Large intestine (tissue), 3 donors: Measurements from ENCODE around the gene CAMKK1. TPM values are rescaled to one million over a fixed set of nuclear protein-coding genes. Genes with fewer than 3 reads are reported as not detected.

Experiments
- DNase-seq, 2 donors: peaks; one replicate each; pipeline versions ENCODE4 v3.0.0 to v3.0.0-alpha.2; 2013
- H3K27ac ChIP-seq: one replicate; pipeline ENCODE4 v1.5.1; 2013; ENCODE audit warnings: low read length
- H3K27me3 ChIP-seq: 2 replicates; pipeline ENCODE4 v1.6.1; 2013; ENCODE audit warnings: low read length; ENCODE audit not compliant: control insufficient read depth, insufficient read depth
- H3K36me3 ChIP-seq: 2 replicates; pipeline ENCODE4 v1.6.1; 2013; ENCODE audit warnings: low read length; ENCODE audit not compliant: control insufficient read depth, insufficient read depth
- H3K4me1 ChIP-seq: one replicate; pipeline ENCODE4 v1.6.1; 2013; ENCODE audit warnings: low read length; ENCODE audit not compliant: control insufficient read depth, insufficient read depth
- H3K4me3 ChIP-seq: one replicate; pipeline ENCODE4 v1.5.1; 2013; ENCODE audit warnings: low read length
- H3K9me3 ChIP-seq: one replicate; pipeline ENCODE4 v1.6.1; 2013; ENCODE audit warnings: mild to moderate bottlenecking, low read depth, low read length, moderate library complexity; ENCODE audit not compliant: control insufficient read depth
- WGBS: methylation state at CpG from one replicate; pipeline ENCODE4 v1.1.5; 2013; ENCODE audit warnings: low lambda C conversion rate; ENCODE audit not compliant: insufficient coverage; 5-methylcytosine and 5-hydroxymethylcytosine counted together
- polyA plus RNA-seq: library from polyadenylated mRNA; unstranded; fragments of 120-200 nt; gene quantifications from one replicate; pipeline ENCODE4 v1.2.1, GENCODE V29; 2013

CAMKK1 gene
- polyA plus RNA-seq, 1 donor, result 15.4 TPM

DNA sequence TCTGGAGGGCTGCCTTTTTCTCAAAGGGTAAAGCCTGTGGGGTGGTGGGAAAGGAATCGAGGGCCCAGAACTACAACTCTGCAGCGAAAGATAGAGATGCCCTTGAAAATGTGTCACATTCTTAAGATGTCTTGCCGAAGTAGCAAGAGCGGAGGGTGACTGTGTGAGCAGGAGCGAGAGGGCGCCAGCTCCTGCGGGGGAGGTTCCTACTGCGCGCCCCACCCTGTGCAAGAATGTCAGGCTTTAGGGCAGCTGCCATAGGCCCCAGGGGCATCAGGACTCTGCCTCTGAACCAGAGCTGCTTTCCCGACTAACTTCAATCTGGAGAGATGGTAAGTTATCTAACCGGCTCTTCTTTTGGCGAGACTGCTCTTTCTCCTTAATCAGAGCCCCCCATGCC is 80.1 kb downstream of the CAMKK1 start:
- Histone ChIP-seq H3K9me3 (no peaks in the 10 kb centered on the region), H3K36me3 (peaks cover 82% of the 10 kb centered on the region), H3K4me1 (no peaks in the 10 kb centered on the region), H3K4me3 (no peak overlapping the region), H3K27me3 (no peaks in the 10 kb centered on the region), H3K27ac (no peak overlapping the region)
- 100% methylated on average over 3 of the region's 12 CpGs for WGBS
- no peak for DNase-seq

DNA sequence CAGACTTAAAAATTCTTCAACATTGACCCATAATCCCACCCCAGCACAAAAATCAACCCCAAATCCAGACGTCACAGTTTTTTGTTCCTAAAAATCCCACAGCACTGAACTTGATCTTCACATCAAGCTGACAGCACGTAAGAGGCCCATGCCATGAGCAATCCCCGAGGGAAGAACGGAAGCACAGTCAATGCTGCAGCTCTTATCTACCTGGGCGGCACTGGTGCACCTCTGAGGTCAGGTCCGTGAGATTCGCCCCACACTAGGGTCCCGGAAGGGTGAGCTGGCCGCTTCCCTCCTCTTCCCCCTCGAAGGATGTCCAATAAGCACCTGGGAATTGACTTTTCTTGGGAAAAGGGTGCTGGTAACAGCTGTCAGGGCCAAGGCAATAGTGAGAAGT is 80.6 kb downstream of the CAMKK1 start:
- no peak overlapping the region for H3K4me3 ChIP-seq
- 81% methylated on average over 3 of the region's 10 CpGs for WGBS
- no peaks in the 10 kb centered on the region for H3K27me3 ChIP-seq
- H3K36me3 ChIP-seq, result peaks cover 83% of the 10 kb centered on the region
- no peaks in the 10 kb centered on the region for H3K9me3 ChIP-seq
- no peak overlapping the region for H3K27ac ChIP-seq
- no peaks in the 10 kb centered on the region for H3K4me1 ChIP-seq
- no peak for DNase-seq

Other genes with a start within 250 kb of the CAMKK1 start
- gene TAX1BP3, start 224.5 kb downstream of the CAMKK1 start, polyA plus RNA-seq, result 115 TPM
- 39.7 TPM for gene EMC6, start 224.2 kb downstream of the CAMKK1 start, polyA plus RNA-seq
- 2.2 TPM for gene P2RX5, start 196.9 kb downstream of the CAMKK1 start, polyA plus RNA-seq
- 2.7 TPM for gene HASPIN, start 169.2 kb downstream of the CAMKK1 start, polyA plus RNA-seq
- 45.8 TPM for gene ITGAE, start 91.9 kb downstream of the CAMKK1 start, polyA plus RNA-seq
- gene NCBP3, start 46.8 kb downstream of the CAMKK1 start, polyA plus RNA-seq, result 75.0 TPM
- gene P2RX1, start 23.4 kb upstream of the CAMKK1 start, polyA plus RNA-seq, result 97.1 TPM
- 44.4 TPM for gene ATP2A3, start 71.4 kb upstream of the CAMKK1 start, polyA plus RNA-seq
- gene ZZEF1, start 250.0 kb upstream of the CAMKK1 start, polyA plus RNA-seq, result 52.9 TPM